GM19372 (cell line): ENCODE measurements around the gene FOXC2.

Experiments used
- ATAC-seq: cut with Tn5 transposase; IDR thresholded peaks from one replicate; pipeline ENCODE4 v1.9.1; 2021; ENCODE audit warnings: mild to moderate bottlenecking, low read depth, moderate library complexity; ENCODE audit not compliant: unreplicated experiment

The FOXC2 gene

DNA sequence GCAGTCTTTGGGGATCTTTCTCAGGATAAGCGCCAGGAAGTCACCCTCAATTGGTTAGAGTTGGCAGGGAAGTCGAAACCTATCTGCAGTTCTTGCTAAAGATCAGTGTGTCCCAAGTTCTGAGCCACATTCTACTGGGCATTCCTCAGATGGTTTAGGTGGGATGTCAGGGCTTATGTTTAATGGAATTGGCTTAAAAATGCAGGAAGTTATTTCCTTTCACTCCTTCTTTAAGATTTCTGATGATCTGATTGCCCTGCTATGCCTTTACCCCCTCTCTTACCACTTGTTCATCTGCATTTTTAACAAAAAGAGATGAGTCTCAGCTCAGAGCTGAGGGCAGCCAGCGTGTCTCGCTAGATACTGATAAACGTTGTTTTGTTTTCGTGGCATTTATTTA is 42.5 kb downstream of the FOXC2 start:
- ATAC-seq, result no peak

DNA sequence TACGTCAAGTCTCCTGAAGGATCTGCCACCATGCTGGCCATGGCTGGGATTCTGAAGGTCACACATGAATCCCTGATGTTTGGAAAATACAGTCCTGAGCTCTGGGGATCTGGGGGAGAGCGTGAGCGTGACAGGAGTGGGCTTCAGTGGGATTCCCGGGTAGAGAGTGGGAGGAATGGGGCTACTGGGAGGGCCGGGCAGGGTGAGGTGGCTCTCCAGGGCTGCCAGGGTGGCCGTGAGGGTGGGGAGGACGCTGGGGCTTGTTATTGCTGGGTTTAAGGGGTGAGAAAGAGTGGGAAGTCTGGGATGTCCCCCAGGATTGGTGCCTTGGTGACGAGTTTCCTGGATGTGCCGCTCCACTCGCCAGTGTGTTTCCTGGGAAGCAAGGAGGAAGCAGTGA is 43.0 kb downstream of the FOXC2 start:
- no peak for ATAC-seq

DNA sequence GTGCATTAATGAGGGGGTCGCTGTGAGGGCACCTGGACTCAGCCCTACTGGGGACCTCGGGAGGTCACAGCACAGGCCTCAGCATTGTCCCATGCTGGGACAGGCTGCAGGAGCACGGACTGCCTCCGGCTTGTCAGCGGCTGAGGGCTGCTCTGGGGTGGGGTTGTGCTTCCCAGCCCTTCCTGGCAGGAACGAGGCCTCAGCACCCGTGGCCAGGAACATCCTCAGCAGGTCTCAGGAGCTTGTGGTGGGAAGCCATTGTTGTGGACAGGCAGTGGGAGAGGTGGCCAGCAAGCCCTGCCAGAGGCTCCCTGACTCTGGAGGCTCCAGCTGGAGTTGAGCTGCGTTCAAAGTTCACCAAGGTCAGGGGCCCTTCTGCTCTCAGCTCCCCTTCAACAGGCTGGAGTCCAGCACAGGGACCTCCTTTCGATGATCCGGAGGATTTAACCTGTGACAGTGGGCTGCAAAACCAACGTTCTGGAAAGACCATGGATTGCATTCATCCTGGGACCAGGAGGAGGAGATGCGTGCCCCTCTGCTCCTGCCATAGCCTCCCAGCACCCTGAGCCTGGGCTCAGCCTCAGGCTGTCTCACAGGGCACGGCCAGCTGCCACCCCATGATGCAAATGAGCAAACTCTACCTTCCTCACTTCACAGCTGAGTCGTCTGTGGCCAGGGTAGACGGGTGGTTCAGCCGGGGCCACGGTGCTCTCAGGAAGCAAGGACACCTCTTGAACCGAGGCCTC is 44.3 kb downstream of the FOXC2 start:
- no peak for ATAC-seq

DNA sequence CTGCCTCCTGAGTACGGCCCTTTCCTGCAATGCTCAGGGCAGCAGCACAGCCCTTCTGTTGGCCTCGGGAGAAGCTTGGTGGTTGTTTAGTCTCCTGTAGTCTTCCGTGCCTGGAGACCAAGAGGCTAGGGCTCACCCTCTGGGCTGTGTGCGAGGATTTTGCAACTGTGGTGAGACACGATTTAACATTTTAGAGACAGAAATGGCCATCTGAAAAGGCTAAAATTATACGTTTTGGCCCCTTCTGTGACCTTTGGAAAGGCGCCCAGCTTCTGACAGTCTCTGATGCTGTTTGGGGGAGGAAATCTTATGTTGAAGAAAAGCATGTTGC is 44.9 kb downstream of the FOXC2 start:
- no peak for ATAC-seq

DNA sequence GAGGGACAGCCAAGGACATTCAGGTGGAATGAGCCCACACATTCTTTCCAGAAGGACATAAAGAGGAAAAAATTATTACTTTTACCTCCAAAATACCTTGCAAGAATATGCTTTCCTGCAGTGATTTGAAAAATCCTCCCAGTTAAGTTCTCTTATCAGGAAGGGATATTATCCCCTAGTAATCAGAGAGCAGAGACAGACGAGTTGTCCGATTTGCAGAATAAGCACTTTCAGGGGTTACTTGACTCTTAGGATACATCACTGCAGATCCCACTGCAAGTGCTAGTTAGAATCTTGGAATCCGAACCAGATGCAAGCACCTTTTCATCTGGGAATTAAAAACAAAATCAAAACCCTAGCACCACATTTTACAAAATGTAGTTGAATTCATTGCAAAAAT is 45.3 kb downstream of the FOXC2 start:
- ATAC-seq, result no peak

DNA sequence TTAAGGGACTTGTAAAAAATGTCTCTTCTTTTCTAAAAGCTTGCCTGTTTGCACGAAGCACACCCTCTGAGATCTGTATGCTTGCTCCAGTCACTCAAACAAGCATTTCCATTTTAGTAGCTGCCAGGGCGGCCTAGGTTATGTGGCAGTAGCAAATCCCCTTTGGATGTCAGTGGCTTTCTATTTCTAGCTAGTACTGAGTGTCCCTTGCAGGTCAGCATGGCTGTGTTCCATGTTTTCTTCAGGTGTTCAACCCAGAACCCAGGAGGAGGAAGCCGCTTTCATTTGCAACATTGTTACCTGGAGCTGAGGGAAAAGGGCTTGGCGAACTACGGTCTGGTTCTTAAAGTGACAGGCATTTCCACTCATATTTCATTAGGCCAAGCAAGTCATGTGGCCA is 48.1 kb downstream of the FOXC2 start:
- ATAC-seq, result no peak

DNA sequence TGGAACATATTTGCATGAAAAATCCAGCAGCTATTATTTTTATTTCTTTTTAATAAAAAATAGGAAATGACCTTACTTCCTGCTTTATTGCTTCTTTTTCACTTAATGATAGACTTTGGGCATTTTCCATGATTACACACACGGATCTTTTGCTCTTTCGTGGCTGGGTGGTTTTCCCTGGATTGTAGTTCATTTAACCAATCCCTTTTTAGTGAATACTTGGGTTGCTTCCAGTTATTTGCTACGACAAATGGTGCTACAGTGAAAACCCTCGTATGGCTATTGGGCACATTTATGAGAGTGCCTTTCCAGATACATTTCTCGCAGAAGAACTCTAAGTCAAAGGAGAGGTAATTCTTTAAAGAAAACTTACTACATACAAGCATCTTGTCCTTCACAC is 50.3 kb downstream of the FOXC2 start:
- no peak for ATAC-seq

DNA sequence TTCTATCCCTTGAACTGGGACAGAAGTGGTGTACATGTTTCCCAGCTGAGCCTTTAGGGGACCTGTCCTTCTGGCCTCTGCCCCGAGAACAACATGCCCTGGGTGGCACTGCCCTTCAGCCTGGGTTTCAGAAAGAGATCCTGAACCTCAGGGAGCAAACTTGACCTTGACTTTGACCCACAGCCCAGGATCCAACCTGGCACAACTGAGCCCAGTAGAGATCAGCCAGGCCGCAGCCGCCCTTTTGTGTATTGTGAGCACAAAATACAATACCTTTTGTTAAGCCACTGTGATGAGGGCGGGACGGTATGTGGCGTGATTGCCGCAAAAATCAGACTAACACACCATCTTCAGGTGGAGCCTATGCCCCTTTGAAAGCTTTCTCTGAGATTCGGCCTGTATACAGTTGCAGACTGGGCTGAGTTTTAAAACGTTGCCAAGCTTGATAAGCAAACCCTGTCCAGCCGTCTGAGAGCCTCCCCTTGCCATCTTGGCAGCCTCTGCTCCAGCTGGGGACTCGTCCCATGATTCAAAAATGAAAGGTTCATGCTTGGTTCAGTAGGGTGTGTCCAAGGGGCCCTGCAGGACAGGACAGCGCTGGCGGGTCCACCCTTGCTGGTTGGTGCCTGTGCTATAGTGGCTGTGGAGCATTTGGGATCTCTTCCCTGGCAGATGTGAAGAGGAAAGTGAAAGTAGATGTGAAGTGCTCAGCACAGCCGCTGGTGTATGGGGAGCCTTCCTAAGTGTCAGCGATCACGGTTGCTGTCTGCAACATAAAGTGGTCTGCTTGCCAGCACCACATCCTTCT is 52.0 kb downstream of the FOXC2 start:
- ATAC-seq, result no peak
